T-helper 2 cell treated with Interferon-gamma antibody and Interleukin-4, amounts not matched to agents 5 μg/mL and 100 μg/mL, for 36 hours (primary cell): ENCODE data around the gene LZTFL1.
A peak's percentile ranks its signal among the peaks of the same experiment; 100 is the strongest.

Source experiments
- DNase-seq: peaks from one replicate; pipeline ENCODE4 v3.0.0; 2021; ENCODE audit warnings: low spot score
- H3K27ac Mint-ChIP-seq: one replicate; pipeline ENCODE4 v1.8.0; 2021; ENCODE audit warnings: mild to moderate bottlenecking, mixed read lengths
- H3K27me3 Mint-ChIP-seq: one replicate; pipeline ENCODE4 v1.8.0; 2021; ENCODE audit warnings: low read depth, mixed read lengths
- H3K36me3 Mint-ChIP-seq: one replicate; pipeline ENCODE4 v1.8.0; 2021; ENCODE audit warnings: low read depth, mixed read lengths
- H3K4me1 Mint-ChIP-seq: one replicate; pipeline ENCODE4 v1.8.0; 2021; ENCODE audit warnings: low read depth, mixed read lengths
- H3K4me3 Mint-ChIP-seq: one replicate; pipeline ENCODE4 v1.8.0; 2022; ENCODE audit warnings: mild to moderate bottlenecking, moderate library complexity, mixed read lengths
- H3K9me3 Mint-ChIP-seq: one replicate; pipeline ENCODE4 v1.8.0; 2021; ENCODE audit warnings: mixed read lengths

Gene LZTFL1, protein sequence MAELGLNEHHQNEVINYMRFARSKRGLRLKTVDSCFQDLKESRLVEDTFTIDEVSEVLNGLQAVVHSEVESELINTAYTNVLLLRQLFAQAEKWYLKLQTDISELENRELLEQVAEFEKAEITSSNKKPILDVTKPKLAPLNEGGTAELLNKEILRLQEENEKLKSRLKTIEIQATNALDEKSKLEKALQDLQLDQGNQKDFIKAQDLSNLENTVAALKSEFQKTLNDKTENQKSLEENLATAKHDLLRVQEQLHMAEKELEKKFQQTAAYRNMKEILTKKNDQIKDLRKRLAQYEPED

DNA sequence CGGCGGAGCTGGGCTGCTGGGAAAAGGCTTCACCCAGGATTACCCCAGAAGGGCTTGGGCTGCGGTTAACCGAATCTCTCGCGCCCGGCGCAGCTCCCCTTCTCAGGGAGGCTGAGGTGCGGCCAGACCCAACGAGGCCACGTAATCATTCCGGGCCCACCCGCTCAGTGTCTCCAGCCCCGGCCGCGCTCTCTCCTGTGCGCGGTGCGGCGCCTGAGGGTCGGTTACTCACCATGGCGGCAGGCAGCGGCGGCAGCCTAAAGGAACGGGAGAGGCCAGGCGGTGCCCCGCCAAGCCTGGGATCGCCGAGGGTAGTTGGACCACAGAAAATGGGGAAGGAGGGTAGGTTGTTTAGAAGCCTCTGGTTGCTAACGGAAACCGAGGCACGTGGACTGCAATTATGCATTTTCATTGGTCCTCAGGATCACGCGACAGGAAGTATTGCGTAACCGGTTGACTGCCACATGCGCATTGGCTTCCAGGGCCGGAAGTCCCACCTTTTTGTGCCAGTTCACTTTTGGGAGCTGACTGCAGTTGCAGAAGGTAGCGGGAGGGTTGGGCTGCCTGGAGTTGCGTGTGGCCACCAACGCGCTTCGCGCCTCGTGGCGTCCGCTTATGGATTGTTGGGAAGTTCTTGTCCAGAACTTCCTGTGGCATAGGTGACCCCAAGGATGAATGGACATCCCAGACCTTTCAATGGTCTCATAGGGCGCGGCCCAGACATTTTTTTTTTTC, at the start of gene LZTFL1:
Gene LZTFL1, minus strand, starts transcription at position 363 of the 735 bp plus-strand sequence. Its CDS starts 128 bp downstream, at position 235.
- Mint-ChIP-seq H3K9me3 (peaks cover 4% of the 10 kb centered on the region), H3K27me3 (peaks cover 68% of the 10 kb centered on the region), H3K36me3 (no peaks in the 10 kb centered on the region), H3K4me1 (peaks cover 28% of the 10 kb centered on the region), H3K27ac (peak within 1 kb of the TSS; percentile 73), H3K4me3 (peak within 1 kb of the TSS; percentile 86)
- peak; percentile 81 for DNase-seq

DNA sequence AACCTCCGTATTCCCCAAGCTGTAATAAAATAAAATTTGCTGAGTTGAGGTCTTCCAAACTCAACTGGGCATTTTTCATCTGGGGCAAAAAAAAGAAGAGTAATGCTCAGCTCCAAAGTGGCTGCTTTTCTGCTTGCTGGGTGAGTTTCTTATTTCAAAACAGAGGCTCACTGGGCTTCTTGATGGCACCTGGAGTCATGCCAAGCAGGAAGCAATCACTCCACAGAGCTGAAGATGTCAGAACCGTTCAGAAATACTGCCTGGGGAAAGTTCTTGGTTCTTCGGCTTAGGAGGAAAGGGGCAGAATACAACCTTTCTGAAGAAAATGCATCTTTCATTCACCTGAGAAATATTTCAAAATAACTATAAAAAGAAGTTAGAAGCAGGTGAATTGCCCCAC, 48.5 kb upstream of the LZTFL1 start:
- Mint-ChIP-seq H3K4me1 (peaks cover 7% of the 10 kb centered on the region), H3K27me3 (peaks cover 78% of the 10 kb centered on the region)

DNA sequence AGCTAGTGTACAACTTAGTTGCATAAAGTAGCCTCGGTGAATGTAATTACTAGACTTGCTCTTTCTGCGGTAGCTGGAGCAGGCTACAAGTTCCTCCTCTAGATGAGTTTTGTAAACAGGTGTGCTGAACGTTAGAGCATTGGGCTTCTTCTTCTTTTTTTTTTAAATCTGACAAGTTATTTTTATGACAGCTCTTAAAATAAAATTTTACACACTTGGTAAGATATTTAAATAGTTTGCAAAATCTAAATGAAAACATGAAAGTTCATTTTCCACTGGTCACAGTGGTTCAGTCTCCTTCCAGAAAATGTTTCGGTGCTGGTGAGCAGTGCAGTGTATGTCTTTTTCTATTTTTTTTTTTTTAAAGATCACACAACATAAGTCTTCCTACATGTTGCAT, 47.4 kb upstream of the LZTFL1 start:
- peaks cover 8% of the 10 kb centered on the region for H3K4me1 Mint-ChIP-seq
- peaks cover 78% of the 10 kb centered on the region for H3K27me3 Mint-ChIP-seq

More for the DNA sequence above, 48.5 kb upstream of the LZTFL1 start:
- no peak overlapping the region for H3K27ac Mint-ChIP-seq
- H3K4me3 Mint-ChIP-seq = no peak overlapping the region
- no peak for DNase-seq
- peaks cover 3% of the 10 kb centered on the region for H3K36me3 Mint-ChIP-seq
- H3K9me3 Mint-ChIP-seq = no peaks in the 10 kb centered on the region

DNA sequence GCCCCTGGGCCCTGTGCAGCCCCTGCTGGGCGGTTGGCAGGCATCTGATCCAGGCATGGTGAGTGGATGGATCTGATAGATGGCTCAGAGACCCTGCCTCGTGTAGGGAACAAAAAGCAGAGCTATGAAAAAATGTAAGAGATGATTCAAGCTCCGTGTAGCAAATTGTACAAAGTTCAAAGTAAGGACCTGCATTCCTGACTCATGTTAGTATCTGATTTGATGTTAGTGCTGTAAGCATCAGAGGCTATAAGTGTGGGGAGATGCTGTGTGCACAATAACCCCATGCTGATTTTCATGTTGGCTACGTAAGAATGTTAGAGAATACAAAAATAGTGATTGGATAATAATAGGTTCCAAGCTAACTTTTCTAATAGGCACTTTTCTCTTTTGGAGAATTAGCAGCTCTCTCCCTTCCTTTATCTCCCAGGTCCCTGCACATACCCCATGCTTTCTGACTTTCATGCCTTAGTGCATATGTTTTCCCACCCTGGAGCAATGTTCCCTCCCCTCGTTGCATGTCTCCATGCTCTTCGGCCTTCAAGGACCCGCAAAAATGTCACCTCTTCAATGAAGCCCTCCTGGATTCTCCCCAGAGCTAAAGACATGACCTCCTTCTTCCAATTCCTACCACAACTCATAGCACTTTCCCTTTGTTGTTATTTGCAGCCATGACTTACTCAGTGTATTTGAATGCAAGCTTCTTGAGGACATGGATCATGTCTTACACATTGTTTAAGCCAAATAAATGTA, 46.0 kb upstream of the LZTFL1 start:
- no peak for DNase-seq
- H3K27me3 Mint-ChIP-seq = peaks cover 78% of the 10 kb centered on the region
- no peak overlapping the region for H3K4me3 Mint-ChIP-seq
- H3K36me3 Mint-ChIP-seq = peaks cover 3% of the 10 kb centered on the region
- peaks cover 5% of the 10 kb centered on the region for H3K4me1 Mint-ChIP-seq
- H3K27ac Mint-ChIP-seq = no peak overlapping the region
- no peaks in the 10 kb centered on the region for H3K9me3 Mint-ChIP-seq

More for the DNA sequence above, 47.4 kb upstream of the LZTFL1 start:
- H3K9me3 Mint-ChIP-seq = no peaks in the 10 kb centered on the region
- H3K27ac Mint-ChIP-seq = no peak overlapping the region
- peaks cover 3% of the 10 kb centered on the region for H3K36me3 Mint-ChIP-seq
- H3K4me3 Mint-ChIP-seq = no peak overlapping the region
- no peak for DNase-seq

DNA sequence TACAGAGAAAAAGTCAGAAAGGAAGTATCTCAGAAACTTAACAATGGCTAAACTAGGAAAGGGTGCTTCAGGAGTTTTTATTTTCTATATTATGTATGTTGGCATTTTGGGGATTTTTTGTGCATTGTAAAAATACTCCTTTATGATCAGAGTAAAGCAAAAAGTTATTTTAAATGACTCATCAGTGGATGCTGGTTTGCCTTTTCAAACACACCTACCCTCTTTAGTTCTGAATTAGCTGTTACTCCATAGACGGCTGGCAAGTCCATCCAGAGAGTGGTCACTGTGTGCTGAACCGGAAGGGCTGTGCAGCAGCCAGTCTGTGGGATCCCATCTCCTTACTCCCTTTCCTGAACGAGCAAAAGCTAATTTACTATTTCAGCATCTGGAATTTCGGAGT, 45.4 kb upstream of the LZTFL1 start:
- Mint-ChIP-seq H3K36me3 (peaks cover 3% of the 10 kb centered on the region), H3K4me3 (no peak overlapping the region), H3K9me3 (no peaks in the 10 kb centered on the region), H3K27ac (no peak overlapping the region), H3K4me1 (peaks cover 2% of the 10 kb centered on the region), H3K27me3 (peaks cover 71% of the 10 kb centered on the region)
- DNase-seq = no peak

DNA sequence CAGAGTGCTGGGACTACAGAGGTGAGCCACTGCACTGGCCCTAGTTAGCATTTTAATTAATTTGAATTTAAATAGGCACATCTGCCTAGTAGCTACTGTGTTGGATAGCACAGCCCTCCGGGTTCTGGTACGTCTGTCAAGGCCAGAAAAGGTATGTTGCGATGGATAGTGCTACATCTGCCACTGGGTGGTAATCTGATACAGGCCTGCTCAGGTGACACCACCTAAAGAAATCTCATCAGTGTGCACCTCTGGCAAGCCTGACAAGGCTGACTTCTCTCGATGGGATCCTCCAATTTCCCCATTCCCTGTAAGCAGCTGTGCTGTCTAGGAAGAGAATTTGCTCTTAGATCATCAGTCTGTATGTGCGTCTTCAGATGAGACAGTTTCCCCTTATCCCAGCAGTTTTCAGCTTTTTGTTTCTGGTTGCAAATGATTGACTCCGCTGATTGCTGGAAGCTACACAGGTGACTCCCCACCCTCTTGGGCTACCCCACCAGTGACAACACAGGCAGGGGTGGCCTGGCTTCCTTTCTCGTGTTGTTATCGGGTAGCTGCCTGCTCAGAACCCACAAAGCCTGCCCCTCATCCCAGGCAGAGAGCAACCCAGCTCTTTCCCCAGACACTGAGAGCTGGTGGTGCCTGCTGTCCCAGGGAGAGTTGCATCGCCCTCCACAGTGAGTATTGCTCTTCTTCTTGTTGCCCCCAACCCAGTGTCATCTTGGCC, 44.2 kb upstream of the LZTFL1 start, which contains the start of gene CCR9:
Gene CCR9, plus strand, starts transcription at position 565 of the 727 bp plus-strand sequence. CDS start 8,391 bp downstream, outside the sequence.
- no peaks in the 10 kb centered on the region for H3K9me3 Mint-ChIP-seq
- H3K27ac Mint-ChIP-seq = peak within 1 kb of the TSS; percentile 12
- peaks cover 68% of the 10 kb centered on the region for H3K27me3 Mint-ChIP-seq

DNA sequence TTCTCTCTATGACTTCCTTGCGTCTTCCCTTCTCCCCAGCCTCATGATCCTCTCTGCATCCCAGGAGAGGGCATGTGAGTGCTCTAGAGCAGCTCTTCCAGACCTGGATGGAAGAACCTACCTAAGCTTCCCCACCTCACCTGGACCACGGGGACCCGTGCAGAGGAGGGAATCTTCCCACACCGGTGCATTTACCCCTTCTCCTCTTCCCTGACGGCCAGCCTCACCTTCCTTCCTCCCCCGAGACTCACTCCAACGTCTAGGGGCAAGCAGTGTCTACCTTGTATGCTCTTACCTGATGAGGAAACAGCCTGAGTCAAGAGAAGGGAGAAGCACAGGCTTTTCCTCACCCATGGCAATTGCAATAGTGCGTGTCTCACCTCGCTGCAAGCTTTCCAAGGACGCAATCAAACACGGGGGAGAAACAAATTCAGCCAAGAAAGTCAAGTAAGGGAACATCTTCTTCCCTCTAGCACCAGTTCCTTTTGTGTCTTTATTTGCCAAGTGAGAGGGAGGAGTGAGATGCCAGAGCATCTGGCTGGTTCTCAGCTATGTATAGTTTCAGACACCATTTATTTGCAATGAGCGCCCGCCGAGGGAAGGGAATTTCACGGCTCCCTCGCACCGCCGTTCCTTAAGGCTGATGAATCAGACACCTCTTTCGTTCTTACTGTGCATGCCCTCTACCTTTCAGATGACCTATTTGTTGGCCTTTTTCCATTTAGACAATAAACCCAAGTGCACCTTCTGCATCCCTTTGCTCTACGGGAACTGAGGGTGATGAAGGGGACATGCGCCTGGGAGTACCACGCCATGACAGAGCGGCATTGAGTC, 42.7 kb upstream of the LZTFL1 start:
- no peak overlapping the region for H3K4me3 Mint-ChIP-seq

More for the DNA sequence above, 44.2 kb upstream of the LZTFL1 start, which contains the start of gene CCR9:
- Mint-ChIP-seq H3K4me3 (no peak within 1 kb of the TSS), H3K4me1 (peaks cover 5% of the 10 kb centered on the region), H3K36me3 (no peaks in the 10 kb centered on the region)
- DNase-seq = no peak

DNA sequence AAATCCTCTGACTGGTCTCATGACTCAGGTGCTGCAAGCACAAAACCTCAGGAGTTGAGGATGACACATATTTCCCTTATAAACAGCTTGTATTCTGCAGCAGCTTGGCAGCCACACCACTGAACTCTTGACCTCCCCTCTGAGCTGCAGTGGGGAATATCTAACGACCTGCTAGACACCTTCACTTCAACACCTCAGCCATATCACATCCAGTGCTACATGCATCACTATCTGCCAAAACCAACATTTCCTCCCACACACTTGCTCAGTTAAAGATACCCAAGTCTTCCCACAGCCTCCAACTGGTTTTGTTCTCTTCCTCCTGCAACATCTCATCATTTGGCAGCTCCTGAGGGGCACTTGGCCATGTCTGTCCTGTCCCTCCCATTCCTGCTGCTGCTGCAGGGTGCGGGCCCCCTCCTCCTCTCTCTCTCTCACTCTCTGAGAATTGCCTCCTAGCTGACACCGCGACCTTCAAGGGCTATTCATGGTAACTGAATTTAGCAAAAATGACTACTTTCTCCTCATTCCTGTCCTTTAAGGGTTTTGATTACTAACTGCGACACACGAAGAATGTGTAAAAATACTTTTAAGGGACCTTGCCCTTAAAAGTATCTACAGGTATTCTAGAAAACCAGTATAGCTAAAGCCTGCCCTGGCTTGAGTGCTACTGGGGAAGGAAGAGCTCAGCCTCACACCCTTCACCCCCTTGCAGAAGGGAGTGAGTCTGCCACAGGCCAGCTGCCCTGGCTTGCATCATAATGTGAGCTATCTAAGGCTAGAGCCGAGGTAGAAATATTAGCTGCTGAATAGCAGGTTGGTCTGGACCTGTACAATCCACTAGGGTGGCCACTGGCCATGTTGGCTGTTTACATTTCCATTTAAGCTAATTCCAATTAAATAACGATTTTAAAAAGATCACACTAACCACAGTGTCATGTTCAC, 39.4 kb upstream of the LZTFL1 start:
- DNase-seq = peak; percentile 43
- no peak overlapping the region for H3K4me3 Mint-ChIP-seq
- H3K9me3 Mint-ChIP-seq = no peaks in the 10 kb centered on the region
- H3K36me3 Mint-ChIP-seq = no peaks in the 10 kb centered on the region
- peaks cover 62% of the 10 kb centered on the region for H3K27me3 Mint-ChIP-seq
- peaks cover 13% of the 10 kb centered on the region for H3K4me1 Mint-ChIP-seq
- no peak overlapping the region for H3K27ac Mint-ChIP-seq

More for the DNA sequence above, 42.7 kb upstream of the LZTFL1 start:
- no peaks in the 10 kb centered on the region for H3K36me3 Mint-ChIP-seq
- no peak overlapping the region for H3K27ac Mint-ChIP-seq
- H3K9me3 Mint-ChIP-seq = no peaks in the 10 kb centered on the region
- H3K27me3 Mint-ChIP-seq = peaks cover 62% of the 10 kb centered on the region
- no peak for DNase-seq
- peaks cover 13% of the 10 kb centered on the region for H3K4me1 Mint-ChIP-seq

DNA sequence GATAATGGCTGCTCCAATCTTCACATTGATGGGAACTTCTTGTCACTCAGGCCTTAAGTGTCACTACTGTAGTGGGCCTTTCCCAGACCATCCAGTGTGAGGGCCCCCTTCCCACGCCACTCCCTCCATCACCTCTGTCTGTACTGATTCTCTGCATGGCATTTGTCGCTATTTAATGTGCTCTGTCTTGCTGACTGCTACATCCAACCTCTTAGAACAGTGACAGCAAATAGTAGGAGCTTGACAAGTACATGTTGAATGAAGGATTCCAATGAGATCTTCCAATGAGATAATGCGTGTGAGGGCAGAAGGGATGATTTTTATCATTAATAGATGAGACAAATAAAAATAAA, 38.8 kb upstream of the LZTFL1 start:
- Mint-ChIP-seq H3K27me3 (peaks cover 60% of the 10 kb centered on the region), H3K27ac (no peak overlapping the region), H3K4me1 (peaks cover 13% of the 10 kb centered on the region), H3K4me3 (no peak overlapping the region), H3K9me3 (no peaks in the 10 kb centered on the region), H3K36me3 (no peaks in the 10 kb centered on the region)
- no peak for DNase-seq

DNA sequence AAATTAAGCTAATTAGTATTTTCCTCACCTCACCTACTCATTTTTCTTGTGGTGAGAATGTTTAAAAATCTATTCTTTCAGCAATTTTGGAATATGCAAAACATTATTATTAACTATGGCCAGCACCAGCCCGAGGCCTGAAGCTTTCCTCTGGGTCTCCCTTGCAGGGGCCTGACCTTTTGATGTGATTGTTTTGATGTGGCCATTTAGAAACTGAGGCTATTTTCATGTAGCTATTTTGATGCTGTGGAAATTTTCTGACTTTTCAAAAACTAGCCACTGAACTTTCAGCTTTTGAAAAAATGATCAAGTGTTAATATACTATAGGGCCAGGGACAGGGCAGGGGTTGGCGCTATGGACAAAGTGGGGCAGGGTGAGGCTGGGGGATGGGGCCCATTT, 36.2 kb upstream of the LZTFL1 start:
- Mint-ChIP-seq H3K9me3 (no peaks in the 10 kb centered on the region), H3K27me3 (peaks cover 61% of the 10 kb centered on the region), H3K27ac (no peak overlapping the region), H3K4me1 (peaks cover 13% of the 10 kb centered on the region), H3K36me3 (no peaks in the 10 kb centered on the region), H3K4me3 (no peak overlapping the region)
- DNase-seq = no peak

DNA sequence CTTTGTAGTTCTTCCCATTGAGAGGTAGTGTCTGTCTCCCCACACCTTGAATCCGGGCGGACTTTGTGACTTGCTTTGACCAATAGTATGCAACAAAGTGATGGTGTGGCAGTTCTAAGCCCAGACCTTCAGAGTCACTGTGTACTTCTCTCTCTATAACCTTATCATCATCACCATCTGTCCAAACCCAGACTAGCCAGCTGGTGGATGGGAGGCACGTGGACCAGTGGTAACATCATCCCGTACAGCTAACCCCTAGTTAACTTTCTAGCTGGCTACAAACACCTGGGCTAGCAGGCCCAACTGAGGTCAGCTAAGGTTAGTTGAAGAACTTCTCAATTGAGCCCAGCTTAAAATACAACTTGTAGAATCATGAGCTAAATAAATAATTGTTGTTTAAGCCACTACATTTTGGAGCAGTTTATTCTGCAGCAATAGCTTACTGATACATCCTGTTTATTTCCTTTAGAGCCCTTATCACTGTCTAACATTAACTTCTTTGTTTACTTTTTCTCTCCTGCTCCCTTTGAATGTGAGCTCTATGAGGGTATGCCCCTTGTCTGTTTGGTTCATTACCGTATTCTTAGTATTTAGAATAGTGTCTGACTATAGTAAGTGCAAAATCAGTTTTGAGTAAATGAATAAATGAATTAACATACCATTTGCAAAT, 32.9 kb upstream of the LZTFL1 start:
- peaks cover 72% of the 10 kb centered on the region for H3K27me3 Mint-ChIP-seq
- no peak overlapping the region for H3K27ac Mint-ChIP-seq
- H3K4me3 Mint-ChIP-seq = no peak overlapping the region
- H3K36me3 Mint-ChIP-seq = no peaks in the 10 kb centered on the region
- no peaks in the 10 kb centered on the region for H3K9me3 Mint-ChIP-seq
- H3K4me1 Mint-ChIP-seq = peaks cover 11% of the 10 kb centered on the region
- DNase-seq = no peak

DNA sequence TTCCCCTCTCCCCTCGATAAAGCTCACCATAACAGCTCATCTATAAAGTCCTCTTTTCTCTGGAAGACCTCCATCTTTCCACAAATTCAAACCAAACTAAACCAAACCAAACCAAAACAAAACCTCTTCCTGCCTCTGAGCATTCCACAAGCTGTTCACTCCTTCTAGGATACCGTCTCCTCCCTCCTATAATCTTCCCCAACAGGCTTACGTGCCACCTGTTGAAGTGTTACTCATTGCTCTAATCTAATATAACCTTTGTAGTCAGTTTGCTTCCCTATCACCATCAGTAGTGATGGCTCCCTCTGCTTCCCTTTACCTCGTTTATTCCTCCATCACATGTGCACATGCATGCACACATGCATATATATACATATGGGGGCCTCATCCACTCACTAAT, 31.7 kb upstream of the LZTFL1 start:
- no peaks in the 10 kb centered on the region for H3K9me3 Mint-ChIP-seq
- H3K4me3 Mint-ChIP-seq = no peak overlapping the region
- peaks cover 75% of the 10 kb centered on the region for H3K27me3 Mint-ChIP-seq
- H3K36me3 Mint-ChIP-seq = no peaks in the 10 kb centered on the region
- H3K27ac Mint-ChIP-seq = no peak overlapping the region
- peaks cover 15% of the 10 kb centered on the region for H3K4me1 Mint-ChIP-seq
- DNase-seq = no peak
